ENCODE data around the gene WDR73. TPM values are rescaled to one million over a fixed set of nuclear protein-coding genes. Genes with fewer than 3 reads are reported as not detected.

Gene WDR73
- polyA plus RNA-seq, 1 of the 3 experiments (the other 2 are of a cell fraction), result 32.9 TPM

DNA sequence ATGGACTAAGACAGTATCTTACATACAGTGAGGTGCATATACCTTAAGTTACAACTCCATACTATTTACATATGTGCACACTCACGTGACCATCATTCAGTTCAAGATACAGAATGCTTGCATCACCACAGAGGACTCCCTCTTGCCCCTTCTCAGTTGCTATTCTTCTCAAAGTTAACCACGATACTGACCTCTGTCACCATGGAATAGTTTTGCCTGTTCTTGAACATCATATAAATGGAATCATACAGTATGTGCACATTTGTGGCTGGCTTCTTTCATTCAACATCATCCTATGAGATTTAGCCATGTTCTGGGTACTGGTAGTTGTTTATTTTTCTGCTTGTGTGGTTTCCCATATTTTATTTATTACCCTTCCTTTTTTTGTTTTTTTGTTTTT, 63.7 kb downstream of the WDR73 start:
- H2AFZ ChIP-seq (ENCODE audit: low read depth), result no peak overlapping the region
- no peak for DNase-seq
- H3F3A ChIP-seq (replicated peaks; ENCODE audit: insufficient read depth), result no peaks in the 10 kb centered on the region
- H3K4me2 ChIP-seq, result no peak overlapping the region
- H3K4me3 ChIP-seq (ENCODE audit: low read depth in 2 of 2, low read length in 1 of 2), result no peak overlapping the region
- POLR2A ChIA-PET, result no interaction called here
- peaks cover 0 to 4% of the 10 kb centered on the region in 2 experiments; a peak in 1 of 4 replicates for H3K4me1 ChIP-seq (ENCODE audit: control insufficient read depth in 1 of 2, insufficient read depth in 2 of 2, low read depth in 1 of 2, low read length in 1 of 2)
- no peaks in the 10 kb centered on the region for H3K27me3 ChIP-seq (ENCODE audit: insufficient read depth)
- 63% methylated on average over 2 of the region's 2 CpGs for WGBS (ENCODE audit: low lambda C conversion rate)
- no peak overlapping the region for H3K9ac ChIP-seq
- H3K9me3 ChIP-seq, result no peaks in the 10 kb centered on the region
- no peaks in the 10 kb centered on the region for H3K36me3 ChIP-seq (replicated peaks in 1 of 2; ENCODE audit: control insufficient read depth in 1 of 2, insufficient read depth in 2 of 2, low read length in 1 of 2)
- no peak overlapping the region for H3K27ac ChIP-seq (ENCODE audit: low read depth in 2 of 2, low read length in 1 of 2)
- CTCF ChIA-PET, result interaction anchor here (2.1 to 4.8 kb wide), 2 partner anchors 9 to 454 kb away, joined by 5 to 51 read pairs; partner anchors contain the start of gene ZSCAN2
- no peaks in the 10 kb centered on the region for H3K79me2 ChIP-seq (ENCODE audit: insufficient read depth)
- H4K20me1 ChIP-seq (ENCODE audit: insufficient read depth), result no peaks in the 10 kb centered on the region
- TF ChIP-seq RFX5 (IDR thresholded peaks at IDR 0.05; ENCODE audit: low read length), result no peak
- no peak for TF ChIP-seq SMC3 (IDR thresholded peaks at IDR 0.05; ENCODE audit: low read depth, low read length)
- TF ChIP-seq RAD21 (IDR thresholded peaks at IDR 0.05; ENCODE audit: low read length), result no peak
- TF ChIP-seq YY1 (IDR thresholded peaks at IDR 0.05; ENCODE audit: low read depth), result no peak
- no peak for TF ChIP-seq GABPA (IDR thresholded peaks at IDR 0.05; ENCODE audit: low read depth)
- no peak for TF ChIP-seq FOXM1 (IDR thresholded peaks at IDR 0.05; ENCODE audit: low read depth)
- TF ChIP-seq ELF1 (IDR thresholded peaks at IDR 0.05), result no peak
- TF ChIP-seq, protein P1, sequence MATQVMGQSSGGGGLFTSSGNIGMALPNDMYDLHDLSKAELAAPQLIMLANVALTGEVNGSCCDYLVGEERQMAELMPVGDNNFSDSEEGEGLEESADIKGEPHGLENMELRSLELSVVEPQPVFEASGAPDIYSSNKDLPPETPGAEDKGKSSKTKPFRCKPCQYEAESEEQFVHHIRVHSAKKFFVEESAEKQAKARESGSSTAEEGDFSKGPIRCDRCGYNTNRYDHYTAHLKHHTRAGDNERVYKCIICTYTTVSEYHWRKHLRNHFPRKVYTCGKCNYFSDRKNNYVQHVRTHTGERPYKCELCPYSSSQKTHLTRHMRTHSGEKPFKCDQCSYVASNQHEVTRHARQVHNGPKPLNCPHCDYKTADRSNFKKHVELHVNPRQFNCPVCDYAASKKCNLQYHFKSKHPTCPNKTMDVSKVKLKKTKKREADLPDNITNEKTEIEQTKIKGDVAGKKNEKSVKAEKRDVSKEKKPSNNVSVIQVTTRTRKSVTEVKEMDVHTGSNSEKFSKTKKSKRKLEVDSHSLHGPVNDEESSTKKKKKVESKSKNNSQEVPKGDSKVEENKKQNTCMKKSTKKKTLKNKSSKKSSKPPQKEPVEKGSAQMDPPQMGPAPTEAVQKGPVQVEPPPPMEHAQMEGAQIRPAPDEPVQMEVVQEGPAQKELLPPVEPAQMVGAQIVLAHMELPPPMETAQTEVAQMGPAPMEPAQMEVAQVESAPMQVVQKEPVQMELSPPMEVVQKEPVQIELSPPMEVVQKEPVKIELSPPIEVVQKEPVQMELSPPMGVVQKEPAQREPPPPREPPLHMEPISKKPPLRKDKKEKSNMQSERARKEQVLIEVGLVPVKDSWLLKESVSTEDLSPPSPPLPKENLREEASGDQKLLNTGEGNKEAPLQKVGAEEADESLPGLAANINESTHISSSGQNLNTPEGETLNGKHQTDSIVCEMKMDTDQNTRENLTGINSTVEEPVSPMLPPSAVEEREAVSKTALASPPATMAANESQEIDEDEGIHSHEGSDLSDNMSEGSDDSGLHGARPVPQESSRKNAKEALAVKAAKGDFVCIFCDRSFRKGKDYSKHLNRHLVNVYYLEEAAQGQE (IDR thresholded peaks at IDR 0.05; ENCODE audit: low read depth, low read length), result no peak
- TF ChIP-seq EP300 (IDR thresholded peaks at IDR 0.05; ENCODE audit: borderline replicate concordance in 1 of 2, low read depth in 1 of 2, low read length in 1 of 2), result no peak
- TF ChIP-seq FOSL2 (IDR thresholded peaks at IDR 0.05; ENCODE audit: borderline replicate concordance, low read depth), result no peak
- TF ChIP-seq SIN3A (IDR thresholded peaks at IDR 0.05; ENCODE audit: borderline replicate concordance, low read depth, low read length), result no peak
- no peak for TF ChIP-seq TCF12 (IDR thresholded peaks at IDR 0.05)
- no peaks in the 10 kb centered on the region for H3K9me2 ChIP-seq

Other genes starting within 250 kb of the WDR73 start
- gene ZSCAN2, start 53.3 kb downstream of the WDR73 start, polyA plus RNA-seq (2012; rRNA removed), result 17.8 and 22.0 TPM in 2 replicates
- 5.3 and 6.5 TPM in 2 replicates for gene NMB, start 3.9 kb upstream of the WDR73 start, polyA plus RNA-seq (2012; rRNA removed)
- gene SEC11A, start 61.9 kb upstream of the WDR73 start, polyA plus RNA-seq (2012; rRNA removed), result 107 and 134 TPM in 2 replicates
- gene ZNF592, start 94.3 kb upstream of the WDR73 start, polyA plus RNA-seq (2012; rRNA removed), result 8.0 and 8.7 TPM in 2 replicates
- 0.16 TPM in 2 replicates for gene ALPK3, start 163.1 kb upstream of the WDR73 start, polyA plus RNA-seq (2012; rRNA removed)
- not detected in 2 replicates for gene SLC28A1, start 230.4 kb upstream of the WDR73 start, polyA plus RNA-seq (2012; rRNA removed)

Data from SK-N-SH (cell line).